BE2C (cell line): ENCODE results near the gene CCR5.

Experiments
- DNase-seq: peaks from one replicate; pipeline ENCODE4 v3.0.0-alpha.2; 2020
- H3K27me3 ChIP-seq: fragments of 250-450 bp; sonication (Bioruptor Pico); 2 replicates; pipeline ENCODE4 v1.5.1; 2020; ENCODE audit warnings: mild to moderate bottlenecking
- H3K36me3 ChIP-seq: fragments of 250-450 bp; sonication (Bioruptor Pico); 2 replicates; pipeline ENCODE4 v1.5.1; 2020; ENCODE audit warnings: mild to moderate bottlenecking
- H3K4me1 ChIP-seq: fragments of 250-450 bp; sonication (Bioruptor Pico); 2 replicates; pipeline ENCODE4 v1.5.1; 2020
- H3K4me3 ChIP-seq: 2 replicates; pipeline ENCODE4 v1.5.1; 2011; ENCODE audit warnings: low read depth, low read length
- H3K9me3 ChIP-seq: fragments of 250-450 bp; sonication (Bioruptor Pico); 2 replicates; pipeline ENCODE4 v1.5.1; 2020
- TF ChIP-seq, protein P1 (sequence below): IDR thresholded peaks from 2 replicates; pipeline ENCODE4 v1.5.1; 2012; ENCODE audit warnings: mild to moderate bottlenecking, low read depth, low read length

Gene CCR5

DNA sequence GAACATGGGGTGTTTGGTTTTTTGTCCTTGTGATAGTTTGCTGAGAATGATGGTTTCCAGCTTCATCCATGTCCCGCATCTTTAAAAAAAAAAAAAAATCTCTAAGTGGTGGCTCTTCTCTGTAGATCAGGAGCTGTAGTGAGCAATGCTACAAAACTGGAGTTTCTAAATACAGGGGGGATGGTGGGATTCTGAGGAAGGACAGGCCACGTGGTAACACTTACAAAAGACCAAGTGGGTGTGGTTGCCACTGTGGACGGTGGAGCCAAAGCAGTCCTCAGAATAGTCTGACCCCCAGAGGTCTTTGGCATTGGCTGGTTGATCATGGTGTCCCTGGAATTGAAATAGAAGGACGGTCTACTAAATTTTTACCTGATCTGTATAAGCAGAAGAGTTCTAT, 44.0 kb downstream of the CCR5 start:
- Histone ChIP-seq H3K9me3 (no peaks in the 10 kb centered on the region), H3K36me3 (no peaks in the 10 kb centered on the region), H3K27me3 (no peaks in the 10 kb centered on the region), H3K4me3 (no peak overlapping the region), H3K4me1 (no peaks in the 10 kb centered on the region)
- TF ChIP-seq, protein P1, sequence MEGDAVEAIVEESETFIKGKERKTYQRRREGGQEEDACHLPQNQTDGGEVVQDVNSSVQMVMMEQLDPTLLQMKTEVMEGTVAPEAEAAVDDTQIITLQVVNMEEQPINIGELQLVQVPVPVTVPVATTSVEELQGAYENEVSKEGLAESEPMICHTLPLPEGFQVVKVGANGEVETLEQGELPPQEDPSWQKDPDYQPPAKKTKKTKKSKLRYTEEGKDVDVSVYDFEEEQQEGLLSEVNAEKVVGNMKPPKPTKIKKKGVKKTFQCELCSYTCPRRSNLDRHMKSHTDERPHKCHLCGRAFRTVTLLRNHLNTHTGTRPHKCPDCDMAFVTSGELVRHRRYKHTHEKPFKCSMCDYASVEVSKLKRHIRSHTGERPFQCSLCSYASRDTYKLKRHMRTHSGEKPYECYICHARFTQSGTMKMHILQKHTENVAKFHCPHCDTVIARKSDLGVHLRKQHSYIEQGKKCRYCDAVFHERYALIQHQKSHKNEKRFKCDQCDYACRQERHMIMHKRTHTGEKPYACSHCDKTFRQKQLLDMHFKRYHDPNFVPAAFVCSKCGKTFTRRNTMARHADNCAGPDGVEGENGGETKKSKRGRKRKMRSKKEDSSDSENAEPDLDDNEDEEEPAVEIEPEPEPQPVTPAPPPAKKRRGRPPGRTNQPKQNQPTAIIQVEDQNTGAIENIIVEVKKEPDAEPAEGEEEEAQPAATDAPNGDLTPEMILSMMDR, result no peak
- DNase-seq, result no peak

DNA sequence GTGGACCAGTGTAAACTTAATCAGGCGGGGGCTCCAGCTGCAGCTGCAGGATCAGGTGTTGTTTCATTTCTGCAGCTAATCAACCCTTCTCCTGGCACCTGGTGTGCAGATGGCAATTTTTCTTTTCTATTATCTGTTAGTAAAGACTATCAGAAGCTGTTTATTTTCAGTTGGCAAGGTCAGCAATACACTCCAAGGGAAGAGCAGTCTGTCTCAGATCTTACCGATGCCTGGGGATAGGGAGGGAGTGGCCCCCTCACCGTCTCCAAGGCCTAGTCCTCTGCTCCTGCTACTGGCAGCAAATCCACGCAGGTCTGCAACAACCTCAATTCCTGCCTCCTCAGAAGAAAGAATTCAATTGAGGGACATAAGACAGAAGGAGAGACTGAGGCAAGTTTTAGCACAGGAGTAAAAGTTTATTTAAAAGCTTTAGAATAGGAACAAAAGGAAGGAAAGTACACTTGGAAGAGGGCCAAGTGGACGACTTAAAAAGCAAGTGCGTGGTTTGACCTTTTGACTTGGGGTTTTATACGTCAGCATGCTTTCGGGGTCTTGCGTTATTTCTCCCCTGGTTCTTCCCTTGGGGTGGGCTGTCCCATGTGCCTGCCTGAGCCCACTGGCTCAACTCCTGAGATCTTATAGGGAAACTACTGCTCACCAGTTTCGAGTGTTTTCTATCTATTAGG, 45.5 kb downstream of the CCR5 start:
- H3K9me3 ChIP-seq, result no peaks in the 10 kb centered on the region
- no peaks in the 10 kb centered on the region for H3K4me1 ChIP-seq
- DNase-seq, result no peak
- H3K4me3 ChIP-seq, result no peak overlapping the region
- TF ChIP-seq, protein P1, result no peak
- H3K27me3 ChIP-seq, result no peaks in the 10 kb centered on the region
- H3K36me3 ChIP-seq, result no peaks in the 10 kb centered on the region

DNA sequence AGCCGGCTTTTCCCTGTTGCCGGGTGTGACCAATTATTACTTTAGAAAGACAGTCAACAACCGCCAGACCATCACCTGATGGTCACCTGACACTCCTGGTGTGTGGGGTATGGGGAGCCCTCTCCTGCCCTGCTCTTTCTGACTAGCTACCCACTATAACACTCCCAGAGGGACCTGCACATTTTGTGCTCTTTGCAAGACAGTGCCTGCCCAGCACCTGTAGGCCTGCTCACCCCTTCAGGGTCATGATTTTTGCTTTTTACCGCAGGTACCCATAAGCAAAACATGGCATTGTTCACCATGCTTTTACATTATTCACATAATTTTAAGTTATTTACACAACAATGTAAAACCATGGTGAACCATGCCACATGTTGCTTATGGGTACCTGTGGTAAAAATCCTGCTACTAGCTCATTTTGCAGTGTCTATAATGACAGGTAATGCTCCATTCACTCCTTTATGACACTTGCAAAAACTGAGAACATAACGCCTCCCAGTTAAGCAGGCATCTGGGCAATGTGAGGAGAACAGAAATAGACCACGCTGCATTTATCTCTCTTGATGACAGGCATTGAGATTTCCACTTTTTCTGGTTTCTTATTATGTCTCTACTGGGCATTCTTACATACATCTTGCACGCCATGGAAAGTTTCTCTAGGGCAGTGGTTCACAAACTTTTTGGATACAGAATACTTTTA, 46.2 kb downstream of the CCR5 start:
- H3K4me3 ChIP-seq, result no peak overlapping the region
- no peaks in the 10 kb centered on the region for H3K27me3 ChIP-seq
- no peaks in the 10 kb centered on the region for H3K9me3 ChIP-seq
- no peaks in the 10 kb centered on the region for H3K4me1 ChIP-seq
- H3K36me3 ChIP-seq, result no peaks in the 10 kb centered on the region
- no peak for DNase-seq
- TF ChIP-seq, protein P1, result no peak

DNA sequence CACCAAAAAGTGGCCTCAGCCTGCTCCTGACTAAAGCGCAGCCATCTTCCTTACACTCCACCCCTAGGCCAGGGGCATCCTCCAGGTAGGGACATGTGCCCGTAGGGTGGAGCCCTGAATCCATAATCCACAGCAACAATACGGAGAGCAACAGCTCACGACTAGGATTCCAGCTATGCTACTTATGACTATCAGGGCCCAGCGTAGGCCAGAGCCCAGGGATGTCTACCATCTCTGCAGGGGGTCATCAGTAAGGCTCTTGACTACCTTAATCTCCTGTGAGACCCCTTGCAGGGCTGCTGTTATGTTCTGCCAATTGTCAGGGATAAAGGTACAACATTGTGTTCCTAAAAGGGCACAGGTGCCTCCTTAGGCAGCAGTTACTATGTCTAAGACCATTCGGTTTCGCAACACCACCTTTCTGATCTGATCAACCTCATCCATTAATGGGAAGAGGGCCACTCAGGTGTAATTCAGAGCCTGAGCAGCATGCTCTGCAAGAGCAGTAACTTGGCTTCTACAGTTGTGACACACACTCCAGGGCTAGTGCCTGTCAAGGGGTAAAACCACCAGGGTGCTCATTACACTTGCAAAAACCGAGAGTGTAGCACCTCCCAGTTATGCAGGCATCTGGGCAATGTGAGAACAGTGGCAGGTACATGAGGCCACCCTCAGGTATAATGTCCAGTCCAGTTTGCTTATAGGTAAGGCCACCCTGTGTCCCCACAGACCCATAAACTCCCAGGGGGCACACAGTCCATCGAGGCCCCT, 47.3 kb downstream of the CCR5 start:
- TF ChIP-seq, protein P1, result no peak
- DNase-seq, result no peak
- no peaks in the 10 kb centered on the region for H3K27me3 ChIP-seq
- no peak overlapping the region for H3K4me3 ChIP-seq
- no peaks in the 10 kb centered on the region for H3K9me3 ChIP-seq
- H3K4me1 ChIP-seq, result no peaks in the 10 kb centered on the region
- H3K36me3 ChIP-seq, result no peaks in the 10 kb centered on the region

DNA sequence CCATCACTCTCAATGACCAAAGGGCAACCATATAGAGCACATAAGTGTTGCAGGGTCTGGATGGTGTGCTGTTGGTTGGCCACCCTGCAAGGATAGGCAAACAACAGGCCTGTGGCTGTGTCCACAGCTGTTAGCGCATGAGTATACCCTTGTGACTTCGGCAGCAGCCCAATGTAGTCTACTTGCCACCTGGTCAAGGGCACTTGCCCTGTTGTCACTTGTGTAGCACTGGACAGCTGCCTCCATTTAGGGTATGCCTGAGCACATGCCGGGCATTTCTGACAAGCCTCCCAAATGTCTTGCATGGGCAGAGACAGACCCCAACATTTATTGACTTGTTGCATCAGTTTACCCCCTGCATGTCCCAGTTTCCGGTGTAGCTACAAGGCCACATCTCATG, 49.1 kb downstream of the CCR5 start:
- H3K9me3 ChIP-seq, result no peaks in the 10 kb centered on the region
- no peaks in the 10 kb centered on the region for H3K36me3 ChIP-seq
- DNase-seq, result no peak
- TF ChIP-seq, protein P1, result no peak
- no peak overlapping the region for H3K4me3 ChIP-seq
- no peaks in the 10 kb centered on the region for H3K4me1 ChIP-seq
- no peaks in the 10 kb centered on the region for H3K27me3 ChIP-seq

DNA sequence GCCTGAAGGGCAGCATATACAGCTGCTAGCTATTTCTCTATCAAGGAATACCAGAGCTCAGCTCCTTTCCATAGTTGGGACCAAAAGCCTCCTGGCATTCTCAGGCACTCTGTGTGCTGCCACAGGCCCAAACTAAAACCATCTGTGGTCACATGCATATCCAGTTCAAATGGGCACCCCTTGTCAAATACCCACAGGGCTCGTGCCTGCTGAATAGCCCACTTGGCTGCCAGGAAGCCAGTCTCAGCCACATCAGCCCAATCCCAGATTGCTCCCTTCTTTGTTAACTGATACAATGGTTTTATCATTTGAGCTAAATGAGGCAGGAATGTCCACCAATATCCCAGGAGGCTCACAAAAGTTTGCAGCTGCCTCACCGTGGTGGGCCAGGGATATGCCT, 50.2 kb downstream of the CCR5 start:
- H3K27me3 ChIP-seq, result no peaks in the 10 kb centered on the region
- no peaks in the 10 kb centered on the region for H3K4me1 ChIP-seq

More for the DNA sequence above, 50.2 kb downstream of the CCR5 start:
- Histone ChIP-seq H3K9me3 (no peaks in the 10 kb centered on the region), H3K4me3 (no peak overlapping the region), H3K36me3 (no peaks in the 10 kb centered on the region)
- no peak for DNase-seq
- TF ChIP-seq, protein P1, result no peak
